H1 (cell line): ENCODE measurements around the gene NCOA6. TPM values are rescaled to one million over a fixed set of nuclear protein-coding genes. Genes with fewer than 3 reads are reported as not detected.

Experiments used
- CTCF ChIA-PET: fragments of 300-600 bp; sonication (Branson Sonifier 250); formaldehyde crosslinking; loops from one replicate; lab custom pipeline; 2021; ENCODE audit not compliant: partially characterized antibody; lab: Charles Lee
- POLR2A ChIA-PET: fragments of 300-600 bp; sonication (Branson Sonifier 250); formaldehyde crosslinking; loops from one replicate; lab custom pipeline; 2021; ENCODE audit warnings: inconsistent platforms; ENCODE audit not compliant: partially characterized antibody; lab: Charles Lee
- DNase-seq, 2 experiments: peaks; one replicate each; pipeline versions ENCODE4 v3.0.0 to v3.0.0-alpha.2; 2010 to 2022; ENCODE audit warnings: low spot score in 2 of 2, low read depth in 1 of 2, mixed read lengths in 1 of 2
- FAIRE-seq: peaks from 2 replicates; lab custom pipeline; 2011; peaks lifted over from hg19 to GRCh38; lab: Jason Lieb, UNC
- H2AFZ ChIP-seq: 2 replicates; pipeline ENCODE4 v1.8.1; 2012; ENCODE audit warnings: low read length, inconsistent platforms
- H2AK5ac ChIP-seq: 2 replicates; pipeline ENCODE4 v1.6.1; 2013; ENCODE audit warnings: low read depth, low read length
- H2BK120ac ChIP-seq: replicated peaks from 2 replicates; pipeline ENCODE3; 2013; ENCODE audit warnings: low read depth, low read length, inconsistent platforms
- H2BK12ac ChIP-seq: 2 replicates; pipeline ENCODE4 v1.6.1; 2013; ENCODE audit warnings: low read depth, low read length
- H2BK15ac ChIP-seq: 2 replicates; pipeline ENCODE4 v1.6.1; 2013; ENCODE audit warnings: low read length
- H2BK20ac ChIP-seq: 2 replicates; pipeline ENCODE4 v1.6.1; 2013; ENCODE audit warnings: low read length
- H2BK5ac ChIP-seq: 2 replicates; pipeline ENCODE4 v1.6.1; 2013; ENCODE audit warnings: low read depth, low read length
- H3K14ac ChIP-seq: 2 replicates; pipeline ENCODE4 v1.6.1; 2013; ENCODE audit warnings: inconsistent platforms; ENCODE audit not compliant: insufficient read length
- H3K18ac ChIP-seq: 2 replicates; pipeline ENCODE4 v1.6.1; 2013; ENCODE audit warnings: low read length; ENCODE audit errors: extremely low read depth
- H3K23ac ChIP-seq: 2 replicates; pipeline ENCODE4 v1.6.1; 2013; ENCODE audit warnings: inconsistent platforms; ENCODE audit not compliant: insufficient read length
- H3K23me2 ChIP-seq: 2 replicates; pipeline ENCODE4 v1.6.1; 2013; ENCODE audit warnings: low read depth, low read length
- H3K27ac ChIP-seq: 2 replicates; pipeline ENCODE4 v1.6.1; 2011; ENCODE audit warnings: low read depth, low read length, inconsistent platforms
- H3K27me3 ChIP-seq, 4 experiments: replicated peaks in 1 of 4; 1 replicate in 1 of 4; 2 replicates in 3 of 4; pipeline versions ENCODE4 v1.6.1 to v1.8.1; 2011 to 2013; ENCODE audit warnings: low read length in 3 of 4, mild to moderate bottlenecking in 3 of 4, inconsistent platforms in 2 of 4, mixed read lengths in 2 of 4, moderate library complexity in 1 of 4; ENCODE audit not compliant: control insufficient read depth in 3 of 4, insufficient read depth in 3 of 4; ENCODE audit errors: extremely low read depth in 1 of 4
- H3K36me3 ChIP-seq, 4 experiments: 2 replicates each; pipeline versions ENCODE4 v1.6.1 to v1.8.1; 2011 to 2013; ENCODE audit warnings: mild to moderate bottlenecking in 4 of 4, low read length in 3 of 4, moderate library complexity in 2 of 4, control low read depth in 1 of 4, inconsistent platforms in 1 of 4; ENCODE audit not compliant: insufficient read depth in 4 of 4, control insufficient read depth in 2 of 4
- H3K4ac ChIP-seq: replicated peaks from 2 replicates; pipeline ENCODE3; 2013; ENCODE audit warnings: low read length, low read depth, mixed read lengths, inconsistent platforms; ENCODE audit not compliant: insufficient read length
- H3K4me1 ChIP-seq, 4 experiments: replicated peaks in 1 of 4; 1 replicate in 1 of 4; 2 replicates in 3 of 4; pipeline versions ENCODE4 v1.6.1 to v1.8.1; 2011 to 2013; ENCODE audit warnings: low read length in 3 of 4, inconsistent platforms in 2 of 4, mixed read lengths in 1 of 4; ENCODE audit not compliant: insufficient read depth in 4 of 4, control insufficient read depth in 3 of 4
- H3K4me2 ChIP-seq, 2 experiments: 2 replicates each; pipeline versions ENCODE4 v1.6.1 to v1.8.1; 2011 to 2013; ENCODE audit warnings: low read depth in 2 of 2, low read length in 2 of 2, control low read depth in 1 of 2, inconsistent platforms in 1 of 2, mild to moderate bottlenecking in 1 of 2; ENCODE audit not compliant: insufficient read depth in 1 of 2
- H3K4me3 ChIP-seq, 4 experiments: fragments of 200-600, 300-600 bp in 1 of 4; sonication (generic), shearing (Covaris generic), sonication (Bioruptor Twin) in 1 of 4; 2 replicates each; pipeline versions ENCODE4 v1.5.1 to v1.8.1; 2011 to 2016; ENCODE audit warnings: low read length in 4 of 4, low read depth in 3 of 4, control low read depth in 2 of 4, inconsistent platforms in 2 of 4, mild to moderate bottlenecking in 2 of 4, mixed read lengths in 1 of 4, moderate library complexity in 1 of 4; ENCODE audit not compliant: insufficient read depth in 2 of 4; ENCODE audit errors: extremely low read depth in 1 of 4
- H3K56ac ChIP-seq: replicated peaks from 2 replicates; pipeline ENCODE3; 2013; ENCODE audit warnings: low read depth, mild to moderate bottlenecking, mixed read lengths, low read length, inconsistent platforms; ENCODE audit not compliant: insufficient read length
- H3K79me1 ChIP-seq: 2 replicates; pipeline ENCODE4 v1.6.1; 2013; ENCODE audit warnings: low read depth, low read length, control low read depth
- H3K79me2 ChIP-seq, 2 experiments: 2 replicates each; pipeline versions ENCODE4 v1.6.1 to v1.8.1; 2012 to 2013; ENCODE audit warnings: low read length in 2 of 2, mild to moderate bottlenecking in 2 of 2, inconsistent platforms in 1 of 2; ENCODE audit not compliant: insufficient read depth in 2 of 2, control insufficient read depth in 1 of 2
- H3K9ac ChIP-seq, 4 experiments: replicated peaks in 1 of 4; 1 replicate in 1 of 4; 2 replicates in 3 of 4; pipeline versions ENCODE4 v1.6.1 to v1.8.1; 2011 to 2013; ENCODE audit warnings: low read depth in 3 of 4, low read length in 3 of 4, control low read depth in 2 of 4, mild to moderate bottlenecking in 2 of 4, moderate library complexity in 2 of 4, inconsistent platforms in 1 of 4; ENCODE audit errors: extremely low read depth in 1 of 4
- H3K9me3 ChIP-seq, 2 experiments: 2 replicates each; pipeline versions ENCODE4 v1.6.1 to v1.8.1; 2012 to 2013; ENCODE audit warnings: mild to moderate bottlenecking in 2 of 2, moderate library complexity in 2 of 2, control low read depth in 1 of 2, inconsistent platforms in 1 of 2, low read depth in 1 of 2, low read length in 1 of 2, mixed read lengths in 1 of 2; ENCODE audit not compliant: insufficient read depth in 2 of 2
- H4K20me1 ChIP-seq, 2 experiments: replicated peaks in 1 of 2; 2 replicates each; pipeline versions ENCODE3 to v1.8.1; 2011 to 2013; ENCODE audit warnings: inconsistent platforms in 2 of 2, low read length in 2 of 2, mild to moderate bottlenecking in 1 of 2; ENCODE audit not compliant: insufficient read depth in 2 of 2, control insufficient read depth in 1 of 2
- H4K5ac ChIP-seq: 2 replicates; pipeline ENCODE4 v1.6.1; 2013; ENCODE audit warnings: low read length, low read depth, mixed read lengths, inconsistent platforms; ENCODE audit not compliant: insufficient read length
- H4K8ac ChIP-seq: 2 replicates; pipeline ENCODE4 v1.8.0; 2013; ENCODE audit warnings: mild to moderate bottlenecking, moderate library complexity, low read length, inconsistent platforms; ENCODE audit not compliant: insufficient read depth; ENCODE audit errors: extremely low read depth
- H4K91ac ChIP-seq: replicated peaks from 2 replicates; pipeline ENCODE3; 2013; ENCODE audit warnings: low read length, mixed read lengths, inconsistent platforms; ENCODE audit not compliant: insufficient read length
- BACH1 ChIP-seq: IDR thresholded peaks from 2 replicates; pipeline ENCODE4 v1.6.1; 2012; ENCODE audit warnings: low read length, improper control_type of control experiment
- CEBPB ChIP-seq: IDR thresholded peaks from 2 replicates; pipeline ENCODE4 v1.6.1; 2012; ENCODE audit warnings: low read depth, low read length
- CHD2 ChIP-seq: IDR thresholded peaks from 2 replicates; pipeline ENCODE4 v1.6.1; 2012; ENCODE audit warnings: low read length, improper control_type of control experiment
- EP300 ChIP-seq, 2 experiments: IDR thresholded peaks; 1 replicate in 1 of 2; 2 replicates in 1 of 2; pipeline ENCODE4 v1.6.1; 2011 to 2012; ENCODE audit warnings: low read depth in 2 of 2, low read length in 2 of 2, mild to moderate bottlenecking in 2 of 2, borderline replicate concordance in 1 of 2, inconsistent platforms in 1 of 2, moderate library complexity in 1 of 2
- KDM5A ChIP-seq: fragments of 200-600 bp; IDR thresholded peaks from 2 replicates; pipeline ENCODE4 v1.7.1; 2012; ENCODE audit warnings: mild to moderate bottlenecking, low read length, inconsistent platforms, mixed read lengths
- NANOG ChIP-seq: IDR thresholded peaks from 2 replicates; pipeline ENCODE4 v1.6.1; 2011; ENCODE audit warnings: low read length, low read depth, mild to moderate bottlenecking, inconsistent platforms; ENCODE audit not compliant: insufficient read depth, poor library complexity, severe bottlenecking
- NRF1 ChIP-seq: IDR thresholded peaks from 2 replicates; pipeline ENCODE4 v1.6.1; 2011; ENCODE audit warnings: mild to moderate bottlenecking, low read depth, low read length, improper control_type of control experiment
- POLR2AphosphoS5 ChIP-seq: IDR thresholded peaks from 2 replicates; pipeline ENCODE4 v1.6.1; 2011; ENCODE audit warnings: low read depth, low read length
- RNF2 ChIP-seq: fragments of 200-900, 300-1000 bp; sonication (generic); IDR thresholded peaks from 2 replicates; pipeline ENCODE4 v1.7.1; 2016; ENCODE audit warnings: borderline replicate concordance, low read depth, mild to moderate bottlenecking, antibody characterized with exemption, low read length; ENCODE audit not compliant: poor library complexity, severe bottlenecking; ENCODE audit errors: missing control alignments
- SIN3A ChIP-seq, 2 experiments: IDR thresholded peaks in 1 of 2; conservative IDR thresholded peaks in 1 of 2; 2 replicates each; pipeline ENCODE4 v1.6.1; 2011 to 2012; ENCODE audit warnings: low read length in 2 of 2, improper control_type of control experiment in 1 of 2, low read depth in 1 of 2, mild to moderate bottlenecking in 1 of 2
- SP4 ChIP-seq: IDR thresholded peaks from 2 replicates; pipeline ENCODE4 v1.6.1; 2012; ENCODE audit warnings: low read length, inconsistent platforms
- SRF ChIP-seq: IDR thresholded peaks from 2 replicates; pipeline ENCODE4 v1.6.1; 2011; ENCODE audit warnings: mild to moderate bottlenecking, low read depth, low read length, moderate library complexity
- SUZ12 ChIP-seq: fragments of 200-600 bp; sonication (generic); IDR thresholded peaks from 2 replicates; pipeline ENCODE4 v1.6.1; 2012; ENCODE audit warnings: mild to moderate bottlenecking, inconsistent platforms, low read length, moderate library complexity, mixed read lengths
- TAF1 ChIP-seq: IDR thresholded peaks from 2 replicates; pipeline ENCODE4 v1.6.1; 2011; ENCODE audit warnings: mild to moderate bottlenecking, low read depth, low read length
- WGBS, 2 experiments: shearing (Covaris generic) in 1 of 2; methylation state at CpG; one replicate each; pipeline versions ENCODE4 v1.1.6 to v1.1.7; 2013 to 2015; ENCODE audit warnings: low lambda C conversion rate in 2 of 2, mixed read lengths in 2 of 2, inconsistent platforms in 1 of 2, low coverage in 1 of 2, missing lambda C conversion rate in 1 of 2; ENCODE audit not compliant: insufficient replicate concordance in 2 of 2, insufficient coverage in 1 of 2, insufficient read length in 1 of 2; ENCODE audit errors: extremely low coverage in 1 of 2, missing lambda C conversion rate in 1 of 2; 5-methylcytosine and 5-hydroxymethylcytosine counted together
- polyA plus RNA-seq, 7 experiments: library from polyadenylated mRNA; depleted of rRNA in 3 of 7; stranded (reverse) in 5 of 7; unstranded in 2 of 7; fragments of >200 nt in 5 of 7; fragments of 200-250 nt in 2 of 7; gene quantifications; 1 replicate in 5 of 7; 2 replicates in 1 of 7; 4 replicates in 1 of 7; pipeline versions ENCODE4 v1.2.1 to v1.2.3, GENCODE V29; 2011 to 2013; ENCODE audit warnings: missing spikeins in 2 of 7, mixed read lengths in 2 of 7
- total RNA-seq: library from RNA; stranded (reverse); fragmentation: NEBNext Ultra II Directional; extraction: Animal tissue kit (Norgen Biotek cat#: 25700); gene quantifications from 2 replicates; pipeline ENCODE4 v1.2.1, GENCODE V29; 2021

The NCOA6 gene
- total and polyA plus RNA-seq, 2 of the 8 experiments (the other 6 are each of a cell fraction or from before 2014, with no cell fraction given) = 9.0 to 9.5 TPM

DNA sequence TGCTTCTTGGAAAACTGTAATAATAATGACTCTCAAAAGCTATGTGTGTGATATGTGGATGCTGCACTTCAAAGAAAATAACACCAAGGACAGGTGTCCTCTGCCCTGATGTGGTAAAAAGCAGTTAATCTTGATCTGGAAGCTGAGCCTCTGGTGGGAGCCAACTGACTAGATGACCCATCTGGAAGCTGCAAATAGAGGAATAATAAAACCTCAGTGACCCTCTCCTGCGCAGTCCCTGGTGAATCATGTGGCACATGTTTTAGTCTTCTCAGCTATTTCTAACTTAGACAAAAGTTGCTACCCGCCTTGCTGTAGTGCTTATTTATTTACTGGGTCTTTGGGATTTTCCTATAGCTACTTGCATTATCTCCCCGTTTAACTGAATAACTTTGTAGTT, 74.0 kb downstream of the NCOA6 start:
- no peak overlapping the region for H3K27ac ChIP-seq
- H3K79me1 ChIP-seq = no peaks in the 10 kb centered on the region
- 89% methylated on average over 3 of the region's 3 CpGs; no CpG with 5 or more reads in 1 of the 2 experiments for WGBS, 2 experiments
- no peak overlapping the region for H3K56ac ChIP-seq
- H3K27me3 ChIP-seq = no peaks in the 10 kb centered on the region
- H3K4me3 ChIP-seq = no peak overlapping the region
- no peak for DNase-seq
- H2AFZ ChIP-seq = no peak overlapping the region
- H3K9me3 ChIP-seq = no peaks in the 10 kb centered on the region
- H3K4me1 ChIP-seq = no peaks in the 10 kb centered on the region
- POLR2A ChIA-PET = no interaction called here
- peaks cover 0 to 2% of the 10 kb centered on the region in 2 experiments for H4K20me1 ChIP-seq
- FAIRE-seq = no peak
- peaks cover 2 to 5% (median 4%) of the 10 kb centered on the region in 4 experiments; a peak in 6 of 8 replicates for H3K36me3 ChIP-seq
- no peaks in the 10 kb centered on the region for H3K79me2 ChIP-seq
- H2BK12ac ChIP-seq = no peak overlapping the region
- no peak overlapping the region for H4K8ac ChIP-seq
- H2BK5ac ChIP-seq = no peak overlapping the region
- H2BK20ac ChIP-seq = no peak overlapping the region
- no peak overlapping the region for H2BK15ac ChIP-seq
- no peak overlapping the region for H3K18ac ChIP-seq
- no peak overlapping the region for H3K4me2 ChIP-seq
- H2BK120ac ChIP-seq = no peak overlapping the region
- no peak overlapping the region for H3K9ac ChIP-seq
- no peak overlapping the region for H2AK5ac ChIP-seq
- no peak overlapping the region for H3K14ac ChIP-seq
- no peak overlapping the region for H4K5ac ChIP-seq
- H4K91ac ChIP-seq = no peak overlapping the region
- H3K23ac ChIP-seq = no peak overlapping the region
- CTCF ChIA-PET = interaction anchor here (0.5 to 0.9 kb wide), 2 partner anchors 16 to 34 kb away, joined by 3 to 5 read pairs; no protein-coding TSS in a partner anchor
- H3K23me2 ChIP-seq = no peaks in the 10 kb centered on the region
- no peak overlapping the region for H3K4ac ChIP-seq
- TF ChIP-seq CHD2 = no peak
- no peak for TF ChIP-seq CEBPB
- no peak for TF ChIP-seq RNF2
- TF ChIP-seq BACH1 = no peak
- no peak for TF ChIP-seq NRF1
- no peak for TF ChIP-seq TAF1
- TF ChIP-seq POLR2AphosphoS5 = no peak
- no peak for TF ChIP-seq SP4
- TF ChIP-seq SIN3A (conservative IDR thresholded peaks at IDR 0.05 in 1 of 2, IDR thresholded peaks at IDR 0.05 in 1 of 2; ENCODE audit: low read depth in 1 of 2, low read length in 2 of 2) = no peak
- no peak for TF ChIP-seq SRF
- TF ChIP-seq EP300 (IDR thresholded peaks at IDR 0.05; ENCODE audit: borderline replicate concordance in 1 of 2, low read depth in 2 of 2, low read length in 2 of 2) = no peak
- TF ChIP-seq SUZ12 = no peak
- TF ChIP-seq NANOG = no peak
- TF ChIP-seq KDM5A = no peak
